Lung (tissue), 12 donors: ENCODE measurements around the gene CEP85. TPM values are rescaled to one million over a fixed set of nuclear protein-coding genes. Genes with fewer than 3 reads are reported as not detected.

Source experiments
- ATAC-seq: fragments of 200-7000 bp; cut with Tn5 transposase; one replicate; pipeline ENCODE4 v1.9.1; 2020; ENCODE audit warnings: moderate number of reproducible peaks; ENCODE audit not compliant: insufficient read depth, low FRiP score
- DNase-seq, 3 donors: peaks; one replicate each; pipeline ENCODE4 v3.0.0-alpha.2; 2013 to 2017
- H3K27ac ChIP-seq, 2 donors: one replicate each; pipeline ENCODE4 v1.5.1; 2013; ENCODE audit warnings: mild to moderate bottlenecking in 2 of 2, moderate library complexity in 2 of 2, control low read depth in 1 of 2, inconsistent platforms in 1 of 2, low read depth in 1 of 2, low read length in 1 of 2
- H3K27me3 ChIP-seq, 3 donors: one replicate each; pipeline ENCODE4 v1.5.1; 2013; ENCODE audit warnings: low read length in 2 of 3; ENCODE audit not compliant: control insufficient read depth in 3 of 3, insufficient read depth in 3 of 3
- H3K36me3 ChIP-seq, 4 donors: one replicate each; pipeline ENCODE4 v1.5.1; 2013; ENCODE audit warnings: low read length in 4 of 4, mild to moderate bottlenecking in 1 of 4, moderate library complexity in 1 of 4; ENCODE audit not compliant: control insufficient read depth in 4 of 4, insufficient read depth in 4 of 4
- H3K4me1 ChIP-seq, 5 donors: one replicate each; pipeline ENCODE4 v1.5.1; 2013; ENCODE audit warnings: low read length in 5 of 5, mild to moderate bottlenecking in 2 of 5, moderate library complexity in 1 of 5; ENCODE audit not compliant: control insufficient read depth in 5 of 5, insufficient read depth in 5 of 5
- H3K4me3 ChIP-seq: one replicate; pipeline ENCODE4 v1.5.1; 2013; ENCODE audit warnings: mild to moderate bottlenecking, control low read depth, moderate library complexity
- H3K9ac ChIP-seq, 2 donors: one replicate each; pipeline ENCODE4 v1.5.1; 2013; ENCODE audit warnings: low read length in 2 of 2, control low read depth in 1 of 2; ENCODE audit not compliant: insufficient read depth in 1 of 2
- H3K9me3 ChIP-seq, 4 donors: one replicate each; pipeline ENCODE4 v1.5.1; 2013; ENCODE audit warnings: low read length in 3 of 4, mild to moderate bottlenecking in 1 of 4, moderate library complexity in 1 of 4; ENCODE audit not compliant: control insufficient read depth in 4 of 4, insufficient read depth in 3 of 4
- CTCF ChIP-seq: IDR thresholded peaks from 2 replicates; pipeline ENCODE4 v1.5.1; 2012; ENCODE audit warnings: mild to moderate bottlenecking; ENCODE audit errors: control extremely low read depth, extremely low read depth
- WGBS, 2 donors: extraction: QIAGEN DNeasy Blood & Tissue Kit; methylation state at CpG; one replicate each; pipeline ENCODE4 v1.1.7; 2013; 5-methylcytosine and 5-hydroxymethylcytosine counted together
- polyA plus RNA-seq, 2 donors: library from polyadenylated mRNA; stranded (reverse); fragments of 200-250 nt; gene quantifications; one replicate each; pipeline ENCODE4 v1.2.1, GENCODE V29; 2013
- total RNA-seq, 2 donors: library from RNA; depleted of rRNA in 1 of 2; stranded (reverse); fragments of >200 nt in 1 of 2; gene quantifications; one replicate each; pipeline ENCODE4 v1.2.1, GENCODE V29; 2014 to 2021
- donor health status: control.
- donor health status: control.
- donor health status: Bipolar disorder and iron deficiency.
- donor health status: healthy.
- donor health status: DM: yes; HTN: yes; CAD: no.

The CEP85 gene
- total and polyA plus RNA-seq, 4 donors = 5.4 to 10.8 (median 7.8) TPM

DNA sequence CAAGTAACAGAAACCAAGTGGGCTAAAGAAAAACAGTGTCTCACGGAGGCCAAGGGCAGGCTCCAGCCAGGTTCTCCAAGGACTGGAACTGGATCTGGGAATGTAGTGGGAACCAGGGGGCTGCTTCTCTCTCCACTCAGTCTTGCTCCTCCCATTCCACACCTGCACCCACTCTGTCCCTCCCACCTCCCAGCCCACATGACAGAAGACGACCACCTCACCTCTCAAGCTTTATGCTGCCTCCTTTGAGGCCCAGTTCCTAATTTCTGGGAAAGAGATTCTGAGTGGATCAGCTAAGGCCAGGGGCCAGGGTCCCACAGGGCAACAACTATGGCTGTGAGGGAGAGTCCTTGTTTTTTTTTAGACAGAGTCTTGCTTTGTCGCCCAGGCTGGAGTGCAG lies 18.8 kb upstream of the CEP85 start:
- no peak for TF ChIP-seq CTCF

GRCh38 chr1:26218906-26219494 lies 15.0 kb upstream of the CEP85 start:
- TF ChIP-seq CTCF = no peak
- Histone ChIP-seq H3K36me3 (no peaks in the 10 kb centered on the region), H3K9me3 (no peaks in the 10 kb centered on the region), H3K4me1 (no peaks in the 10 kb centered on the region), H3K9ac (no peak overlapping the region), H3K27ac (no peak overlapping the region), H3K27me3 (peaks cover 0 to 6% (median 0%) of the 10 kb centered on the region in 3 donors), H3K4me3 (no peak overlapping the region)
- ATAC-seq = no peak
- no peak for DNase-seq
- 66 to 83% methylated on average over 11 of the region's 11 CpGs for WGBS, 2 donors

More for the DNA sequence above, 18.8 kb upstream of the CEP85 start:
- no peak for ATAC-seq
- H3K9me3 ChIP-seq = no peaks in the 10 kb centered on the region
- H3K36me3 ChIP-seq = no peaks in the 10 kb centered on the region
- no peaks in the 10 kb centered on the region for H3K27me3 ChIP-seq
- WGBS, 2 donors = 49 to 52% methylated on average over 3 of the region's 3 CpGs
- H3K4me1 ChIP-seq = no peaks in the 10 kb centered on the region
- no peak for DNase-seq
- no peak overlapping the region for H3K4me3 ChIP-seq
- H3K27ac ChIP-seq = no peak overlapping the region
- no peak overlapping the region for H3K9ac ChIP-seq

DNA sequence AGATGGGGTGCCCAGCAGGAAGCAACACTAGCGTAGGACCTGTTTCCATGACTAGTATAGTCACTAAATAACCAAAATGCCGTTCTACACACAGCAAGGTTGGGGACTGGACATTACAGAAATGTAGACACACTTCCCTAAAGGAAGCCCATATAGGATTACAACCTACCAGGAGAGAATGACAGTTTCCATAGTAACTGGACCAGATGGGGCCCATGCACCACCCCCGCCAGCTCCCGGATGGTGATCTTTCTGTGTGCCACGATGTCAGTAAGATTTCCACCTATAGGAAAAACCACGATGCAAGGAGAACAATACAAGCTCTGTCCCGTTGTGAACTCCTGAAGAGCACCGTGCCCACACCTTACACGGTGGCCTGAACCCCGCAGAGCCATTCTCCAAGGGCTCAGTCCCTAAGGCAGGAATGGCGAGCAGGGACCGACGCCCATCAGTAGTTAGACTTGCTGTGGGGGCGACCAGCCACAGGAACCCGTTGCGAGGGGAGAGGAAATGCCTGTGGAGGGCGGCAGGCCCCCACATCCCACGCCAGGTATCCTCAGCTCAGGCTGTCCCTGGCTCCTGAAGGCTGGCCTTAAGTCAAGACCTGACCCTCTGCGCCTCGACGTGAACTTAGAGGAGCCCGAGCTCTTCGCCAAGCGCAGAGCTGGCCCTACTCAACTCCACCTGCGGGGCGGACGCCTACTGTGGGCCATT lies 13.6 kb upstream of the CEP85 start:
- no peak overlapping the region for H3K4me3 ChIP-seq
- H3K27me3 ChIP-seq = peaks cover 0 to 6% (median 2%) of the 10 kb centered on the region in 3 donors
- no peak for TF ChIP-seq CTCF
- no peak overlapping the region for H3K27ac ChIP-seq
- H3K36me3 ChIP-seq = no peaks in the 10 kb centered on the region
- H3K9ac ChIP-seq = no peak overlapping the region
- ATAC-seq = no peak
- peaks cover 0 to 3% (median 0%) of the 10 kb centered on the region in 5 donors for H3K4me1 ChIP-seq
- no peaks in the 10 kb centered on the region for H3K9me3 ChIP-seq
- WGBS, 2 donors = 60 to 66% methylated on average over 27 of the region's 27 CpGs
- no peak for DNase-seq
